NCI-H2029 treated with DMSO at 0.1 percent for 48 hours (cell line): ENCODE measurements around the gene JAML.

ENCODE experiments used
- DNase-seq: peaks from one replicate; lab custom pipeline; 2025; lab: John Stamatoyannopoulos, UW

The JAML gene

GRCh38 chr11:118215765-118216164 lies 9.0 kb downstream of the JAML start:
- DNase-seq = no peak

- no peak for DNase-seq
Measured at GRCh38 chr11:118215262-118215661, 9.5 kb downstream of the JAML start.

GRCh38 chr11:118214210-118214914 lies 10.4 kb downstream of the JAML start:
- DNase-seq = no peak

- DNase-seq = no peak
Measured at GRCh38 chr11:118213781-118214180, 11.0 kb downstream of the JAML start.

GRCh38 chr11:118213201-118213600 lies 11.6 kb downstream of the JAML start:
- no peak for DNase-seq

- no peak for DNase-seq
Measured at GRCh38 chr11:118212781-118213191, 12.0 kb downstream of the JAML start.

- no peak for DNase-seq
Measured at GRCh38 chr11:118212131-118212725, 12.6 kb downstream of the JAML start.

- DNase-seq = no peak
Measured at GRCh38 chr11:118211006-118211405, 13.8 kb downstream of the JAML start.

GRCh38 chr11:118210323-118210722 lies 14.5 kb downstream of the JAML start:
- no peak for DNase-seq

- DNase-seq = no peak
Measured at GRCh38 chr11:118209033-118209432, 15.8 kb downstream of the JAML start.

- DNase-seq = no peak
Measured at GRCh38 chr11:118207079-118207478, 17.7 kb downstream of the JAML start.

- DNase-seq = no peak
Measured at GRCh38 chr11:118206391-118207031, 18.3 kb downstream of the JAML start.

GRCh38 chr11:118205606-118206378 lies 19.0 kb downstream of the JAML start:
- no peak for DNase-seq

- no peak for DNase-seq
Measured at GRCh38 chr11:118202599-118203422, 22.0 kb downstream of the JAML start.

- DNase-seq = no peak
Measured at GRCh38 chr11:118201966-118202365, 22.8 kb downstream of the JAML start.

GRCh38 chr11:118200901-118201680 lies 23.7 kb downstream of the JAML start:
- DNase-seq = no peak

- DNase-seq = no peak
Measured at GRCh38 chr11:118200497-118200896, 24.3 kb downstream of the JAML start.

- no peak for DNase-seq
Measured at GRCh38 chr11:118199135-118199534, 25.7 kb downstream of the JAML start.

- DNase-seq = peak; percentile 17
Measured at GRCh38 chr11:118198370-118198769, 26.4 kb downstream of the JAML start.

- DNase-seq = peak; percentile 4
Measured at GRCh38 chr11:118194835-118195627, 29.8 kb downstream of the JAML start.
